Ectodermal cell (in vitro differentiated cells): ENCODE data around the gene ATP9A.
A peak's percentile ranks its signal among the peaks of the same experiment; 100 is the strongest.
"Not testable (repeated sequence)": the region's sequence is repeated elsewhere in the genome, so short reads cannot be mapped to it uniquely, and the experiment has no call there.

Source experiments
- H3K27ac ChIP-seq: 2 replicates; pipeline ENCODE4 v1.7.0; 2013; ENCODE audit warnings: mild to moderate bottlenecking, low read depth, low read length; ENCODE audit not compliant: insufficient read depth, poor library complexity, severe bottlenecking
- H3K27me3 ChIP-seq: 2 replicates; pipeline ENCODE4 v1.7.0; 2013; ENCODE audit warnings: mild to moderate bottlenecking, low read length; ENCODE audit not compliant: insufficient read depth, control insufficient read depth, poor library complexity, severe bottlenecking
- H3K36me3 ChIP-seq: one replicate; pipeline ENCODE4 v1.7.0; 2013; ENCODE audit warnings: low read length; ENCODE audit not compliant: control insufficient read depth, insufficient read depth
- H3K4me1 ChIP-seq: one replicate; pipeline ENCODE4 v1.7.0; 2013; ENCODE audit warnings: low read length; ENCODE audit not compliant: control insufficient read depth, insufficient read depth
- H3K4me3 ChIP-seq: 2 replicates; pipeline ENCODE4 v1.7.0; 2013; ENCODE audit warnings: low read depth, low read length, control low read depth; ENCODE audit not compliant: insufficient read depth
- H3K9me3 ChIP-seq: 2 replicates; pipeline ENCODE4 v1.7.0; 2013; ENCODE audit warnings: mild to moderate bottlenecking, low read length, moderate library complexity; ENCODE audit not compliant: control insufficient read depth
- WGBS, 2 experiments: methylation state at CpG; one replicate each; pipeline ENCODE4 v1.1.7; 2013; ENCODE audit warnings: missing lambda C conversion rate in 2 of 2; 5-methylcytosine and 5-hydroxymethylcytosine counted together

ATP9A gene

GRCh38 chr20:51768759-51769517, 748 bp upstream of the ATP9A start:
- no peak overlapping the region for H3K27ac ChIP-seq
- H3K4me3 ChIP-seq: no peak overlapping the region
- no peaks in the 10 kb centered on the region for H3K9me3 ChIP-seq
- no peaks in the 10 kb centered on the region for H3K36me3 ChIP-seq
- WGBS, 2 experiments: 70 to 75% methylated on average over 15 to 16 of the region's 16 CpGs
- H3K27me3 ChIP-seq: peaks cover 14% of the 10 kb centered on the region
- no peaks in the 10 kb centered on the region for H3K4me1 ChIP-seq

- WGBS, 2 experiments: 2% methylated on average over 60 to 61 of the region's 61 CpGs
- Histone ChIP-seq H3K27me3 (peaks cover 14% of the 10 kb centered on the region), H3K36me3 (no peaks in the 10 kb centered on the region), H3K4me3 (peak overlapping the region; percentile 54), H3K9me3 (no peaks in the 10 kb centered on the region), H3K27ac (peak overlapping the region; percentile 36), H3K4me1 (no peaks in the 10 kb centered on the region)
Observed at GRCh38 chr20:51766994-51767866, 960 bp downstream of the ATP9A start.

DNA sequence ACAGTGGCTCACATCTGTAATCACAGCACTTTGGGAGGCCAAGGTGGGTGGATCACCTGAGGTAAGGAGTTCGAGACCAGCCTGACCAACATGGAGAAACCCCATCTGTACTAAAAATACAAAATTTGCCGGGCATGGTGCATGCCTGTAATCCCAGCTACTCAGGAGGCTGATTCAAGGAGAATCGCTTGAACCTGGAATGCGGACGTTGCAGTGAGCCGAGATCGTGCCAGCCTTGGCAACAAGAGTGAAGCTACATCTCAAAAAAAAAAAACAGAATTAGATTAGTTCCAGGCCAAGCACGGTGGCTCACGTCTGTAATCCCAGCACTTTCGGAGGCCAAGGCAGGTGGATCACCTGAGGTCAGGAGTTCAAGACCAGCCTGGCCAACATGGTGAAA, 2.8 kb downstream of the ATP9A start:
- not testable (repeated sequence) for H3K27ac ChIP-seq, H3K4me1 ChIP-seq, H3K36me3 ChIP-seq, H3K9me3 ChIP-seq, H3K4me3 ChIP-seq
- H3K27me3 ChIP-seq: peaks cover 14% of the 10 kb centered on the region
- 90 to 93% methylated on average over 10 of the region's 10 CpGs for WGBS, 2 experiments

DNA sequence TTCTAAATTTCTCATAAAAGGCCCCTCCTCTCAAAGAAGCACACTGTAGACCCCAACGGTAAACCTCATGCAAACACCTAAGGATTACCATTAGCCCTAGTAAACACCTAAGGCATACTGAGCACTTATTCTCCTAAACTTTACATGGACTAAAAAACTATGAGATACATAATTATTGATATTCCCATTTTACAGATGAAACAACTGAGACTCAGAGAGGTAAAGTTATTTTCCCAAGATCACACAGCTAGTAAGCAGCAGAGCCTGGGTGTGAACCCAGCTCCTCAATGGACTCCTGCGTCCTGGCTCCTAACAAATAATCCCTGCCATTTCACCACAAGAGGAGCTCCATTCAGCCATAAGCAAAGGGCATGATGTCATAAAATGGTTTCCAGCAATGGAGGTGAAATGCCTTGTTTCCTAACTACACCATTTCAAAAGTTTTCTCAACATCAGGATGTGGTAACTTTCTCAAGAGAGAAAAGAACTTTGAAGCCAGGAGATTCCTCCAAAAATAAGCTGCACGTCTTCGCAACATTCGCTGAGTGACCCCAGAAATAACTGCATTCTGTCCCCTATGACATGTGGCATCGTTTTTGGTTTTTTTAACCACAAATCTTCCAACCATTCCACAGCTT, 4.1 kb downstream of the ATP9A start:
- 96 to 97% methylated on average over 6 of the region's 6 CpGs for WGBS, 2 experiments
- no peaks in the 10 kb centered on the region for H3K4me1 ChIP-seq
- no peak overlapping the region for H3K4me3 ChIP-seq
- H3K36me3 ChIP-seq: no peaks in the 10 kb centered on the region
- peaks cover 14% of the 10 kb centered on the region for H3K27me3 ChIP-seq
- H3K9me3 ChIP-seq: no peaks in the 10 kb centered on the region
- H3K27ac ChIP-seq: no peak overlapping the region

DNA sequence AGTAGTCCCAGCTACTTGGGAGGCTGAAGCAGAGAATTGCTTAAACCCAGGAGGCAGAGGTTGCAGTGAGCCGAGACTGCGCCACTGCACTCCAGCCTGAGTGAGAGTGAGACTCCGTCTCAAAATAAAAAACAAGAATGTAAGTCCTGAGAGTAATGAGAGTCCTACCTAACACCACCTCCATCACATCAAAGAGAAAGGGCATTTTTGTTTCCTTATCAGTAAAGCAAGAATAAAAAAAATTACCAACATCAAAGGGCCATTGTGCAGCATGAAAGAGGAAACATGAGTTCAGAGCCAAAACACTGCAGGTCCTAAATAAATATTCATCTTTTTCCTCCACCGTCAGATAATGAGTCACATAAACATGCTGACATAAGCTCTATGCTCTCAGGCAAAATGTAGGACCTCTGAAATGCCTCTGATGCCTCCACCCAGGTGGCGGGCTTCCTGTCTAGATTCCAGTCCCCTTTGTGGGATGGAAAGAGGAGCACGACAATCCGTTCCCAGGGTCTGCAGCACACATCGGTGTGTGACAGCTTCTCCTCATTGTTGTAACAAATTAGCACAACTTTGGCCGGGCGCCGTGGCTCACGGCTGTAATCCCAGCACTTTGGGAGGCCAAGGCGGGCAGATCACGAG, 7.2 kb downstream of the ATP9A start:
- Histone ChIP-seq H3K36me3 (no peaks in the 10 kb centered on the region), H3K4me1 (no peaks in the 10 kb centered on the region), H3K27ac (no peak overlapping the region), H3K9me3 (no peaks in the 10 kb centered on the region), H3K27me3 (no peaks in the 10 kb centered on the region), H3K4me3 (no peak overlapping the region)
- 70 to 71% methylated on average over 14 of the region's 14 CpGs for WGBS, 2 experiments

- Histone ChIP-seq H3K4me1 (no peaks in the 10 kb centered on the region), H3K27ac (no peak overlapping the region), H3K36me3 (no peaks in the 10 kb centered on the region), H3K27me3 (no peaks in the 10 kb centered on the region), H3K9me3 (no peaks in the 10 kb centered on the region), H3K4me3 (no peak overlapping the region)
- WGBS, 2 experiments: 91 to 93% methylated on average over 14 of the region's 14 CpGs
Observed at GRCh38 chr20:51759769-51760510, 8.2 kb downstream of the ATP9A start.

GRCh38 chr20:51758978-51759544, 9.1 kb downstream of the ATP9A start:
- Histone ChIP-seq H3K4me3 (no peak overlapping the region), H3K4me1 (no peaks in the 10 kb centered on the region), H3K27me3 (no peaks in the 10 kb centered on the region), H3K36me3 (no peaks in the 10 kb centered on the region), H3K9me3 (no peaks in the 10 kb centered on the region), H3K27ac (no peak overlapping the region)
- WGBS, 2 experiments: 88 to 90% methylated on average over 12 of the region's 12 CpGs

- H3K9me3 ChIP-seq: no peaks in the 10 kb centered on the region
- H3K27ac ChIP-seq: no peak overlapping the region
- no peak overlapping the region for H3K4me3 ChIP-seq
- no peaks in the 10 kb centered on the region for H3K36me3 ChIP-seq
- 92 to 95% methylated on average over 10 of the region's 10 CpGs for WGBS, 2 experiments
- no peaks in the 10 kb centered on the region for H3K4me1 ChIP-seq
- no peaks in the 10 kb centered on the region for H3K27me3 ChIP-seq
Observed at GRCh38 chr20:51757226-51757625, 11.0 kb downstream of the ATP9A start.

DNA sequence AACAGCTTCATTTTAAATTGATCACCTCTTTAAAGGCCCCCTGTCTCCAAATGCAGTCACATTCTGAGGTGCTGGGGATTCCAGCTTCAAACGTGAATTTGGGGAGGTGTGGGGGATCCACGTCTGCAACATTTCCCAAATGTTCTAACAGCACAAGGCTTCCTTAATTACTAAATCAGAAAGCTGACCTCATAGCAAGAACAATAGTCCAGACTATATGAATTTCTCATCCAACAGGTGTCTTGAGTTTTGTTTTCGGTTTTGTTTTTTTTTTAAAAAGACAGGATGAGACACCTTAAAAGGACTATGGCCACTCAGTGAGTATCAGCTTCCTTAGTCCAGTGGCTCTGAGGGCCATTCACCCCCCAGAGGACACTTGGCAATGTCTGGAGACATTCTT, 11.5 kb downstream of the ATP9A start:
- Histone ChIP-seq H3K27ac (no peak overlapping the region), H3K4me3 (no peak overlapping the region), H3K36me3 (no peaks in the 10 kb centered on the region), H3K4me1 (no peaks in the 10 kb centered on the region), H3K27me3 (no peaks in the 10 kb centered on the region), H3K9me3 (no peaks in the 10 kb centered on the region)
- 82 to 96% methylated on average over 3 of the region's 3 CpGs for WGBS, 2 experiments
